ENCODE measurements around the gene FBXL3.
"Not testable (repeated sequence)": the region's sequence is repeated elsewhere in the genome, so short reads cannot be mapped to it uniquely, and the experiment has no call there.

FBXL3 gene

DNA sequence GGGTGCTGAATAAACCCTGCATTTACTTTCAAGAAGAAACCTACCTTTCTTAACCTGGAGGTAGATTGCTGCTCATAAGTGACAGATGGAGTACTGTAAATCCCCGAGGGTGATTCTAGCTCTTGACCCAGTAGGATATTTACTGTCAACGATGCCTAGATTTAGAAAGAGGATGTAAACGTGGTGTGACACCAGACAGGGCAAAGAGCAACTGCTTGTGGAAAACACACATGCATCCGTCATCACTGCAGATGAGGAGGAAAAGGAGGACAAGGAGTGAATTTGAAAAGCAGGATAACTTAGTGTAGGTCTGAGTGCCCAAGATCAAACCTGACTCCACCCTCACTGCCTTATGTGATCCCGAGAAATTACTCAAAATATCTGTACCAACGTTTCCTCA is 44.9 kb downstream of the FBXL3 start:
- no peak for DNase-seq

DNA sequence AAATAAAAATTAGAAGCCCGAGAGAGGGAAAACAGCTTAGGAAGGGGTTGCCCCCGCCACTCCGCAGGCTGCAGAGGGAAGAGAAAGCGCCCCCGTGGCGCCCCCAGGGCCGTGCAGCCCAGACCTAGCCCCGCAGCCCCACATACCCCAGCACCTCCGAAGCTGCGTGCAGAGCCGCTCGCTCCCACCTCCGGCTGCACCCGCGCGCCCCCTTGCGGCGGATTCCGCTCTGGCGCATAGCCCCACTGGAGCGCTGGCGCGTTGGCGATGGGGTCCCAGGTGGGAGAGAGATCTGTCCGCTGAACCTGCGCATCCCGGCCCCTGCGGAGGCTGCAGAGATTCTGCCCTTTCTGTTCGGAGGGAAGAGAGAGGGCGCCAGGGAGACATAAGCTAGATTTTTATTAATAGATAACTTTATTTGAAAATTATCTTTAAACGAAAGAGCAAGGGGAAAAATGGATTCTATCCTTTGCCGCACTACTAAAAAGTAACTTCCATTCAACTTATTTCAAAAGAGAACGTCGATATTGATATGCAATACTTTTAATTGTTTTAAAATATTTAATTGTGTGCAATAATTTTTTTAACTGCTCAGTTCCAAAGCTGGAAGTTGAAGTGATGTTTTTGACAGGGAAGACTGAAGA is 46.8 kb downstream of the FBXL3 start:
- DNase-seq = no peak

DNA sequence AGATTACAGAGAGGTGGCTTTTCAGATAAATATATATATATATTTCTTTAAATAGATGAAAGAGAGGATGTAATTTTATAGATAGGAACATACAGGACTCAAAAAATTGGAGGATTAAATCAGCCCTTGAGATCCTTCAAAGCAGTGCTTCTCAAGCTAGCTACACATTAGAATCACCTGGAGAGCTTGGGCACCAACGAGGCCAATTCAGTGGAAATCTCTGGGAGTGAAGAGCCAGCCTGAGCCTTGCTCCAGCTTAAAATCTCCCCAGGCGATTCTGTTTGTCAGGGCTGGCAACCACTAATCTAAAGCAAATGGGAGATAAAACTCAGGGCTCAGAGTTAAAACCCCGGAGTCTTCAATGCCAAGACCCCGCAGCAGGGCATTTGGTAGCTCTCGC is 50.0 kb downstream of the FBXL3 start:
- DNase-seq = no peak

DNA sequence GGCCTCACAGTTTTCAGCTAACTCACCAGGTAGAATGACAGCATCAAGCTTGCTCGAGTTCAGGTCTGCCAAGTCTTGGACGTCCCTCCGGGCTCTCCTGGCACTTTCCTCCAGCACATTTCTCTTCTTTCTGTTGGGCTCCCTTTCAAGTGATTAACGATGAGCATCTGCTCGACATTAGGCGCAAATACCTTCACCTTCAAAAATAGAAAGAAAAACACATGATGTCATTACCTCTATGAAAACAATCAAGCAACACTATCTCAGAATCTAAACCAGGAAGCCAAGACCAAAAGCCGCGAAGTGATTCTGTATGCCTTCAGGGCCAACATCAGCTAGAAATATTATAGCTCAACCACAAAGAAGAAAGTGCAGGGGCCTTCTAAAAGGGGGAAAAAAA is 50.5 kb downstream of the FBXL3 start:
- no peak for DNase-seq

DNA sequence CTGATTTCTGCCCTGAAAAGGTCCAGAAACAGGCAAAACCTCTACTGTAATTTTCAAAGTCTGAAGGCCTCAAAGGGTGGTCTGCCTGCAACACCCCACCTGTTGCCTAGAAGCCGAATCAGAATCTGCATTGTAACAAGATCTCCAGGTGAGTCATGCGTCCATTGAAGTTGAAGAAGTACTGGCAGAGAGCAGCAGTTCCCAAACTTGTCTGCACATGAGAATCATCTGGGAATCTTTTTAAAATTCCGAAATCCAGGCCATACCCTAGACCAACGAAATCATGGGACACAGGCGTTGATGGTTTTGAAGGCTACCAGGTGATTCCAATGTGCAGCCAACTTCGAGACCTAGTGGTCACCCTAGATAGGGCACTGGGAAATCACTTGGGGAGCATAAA is 51.1 kb downstream of the FBXL3 start:
- no peak for DNase-seq

DNA sequence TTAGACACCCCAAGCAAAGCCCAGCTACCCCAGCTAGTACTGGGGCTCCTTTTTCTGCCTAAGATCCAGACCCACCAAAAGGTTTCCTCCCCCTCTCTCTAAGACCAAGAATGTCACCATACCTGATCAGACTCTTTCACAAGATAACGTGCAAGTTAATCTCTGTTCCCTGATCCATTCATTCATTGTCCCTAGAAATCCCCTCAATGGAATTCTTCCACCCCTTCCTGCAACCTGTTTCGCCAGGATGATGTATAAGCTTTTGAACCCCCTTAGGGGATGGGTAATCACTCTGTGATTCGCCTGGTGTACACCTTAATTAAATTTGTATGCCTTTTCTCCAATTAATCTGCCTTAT is 52.4 kb downstream of the FBXL3 start:
- no peak for DNase-seq

DNA sequence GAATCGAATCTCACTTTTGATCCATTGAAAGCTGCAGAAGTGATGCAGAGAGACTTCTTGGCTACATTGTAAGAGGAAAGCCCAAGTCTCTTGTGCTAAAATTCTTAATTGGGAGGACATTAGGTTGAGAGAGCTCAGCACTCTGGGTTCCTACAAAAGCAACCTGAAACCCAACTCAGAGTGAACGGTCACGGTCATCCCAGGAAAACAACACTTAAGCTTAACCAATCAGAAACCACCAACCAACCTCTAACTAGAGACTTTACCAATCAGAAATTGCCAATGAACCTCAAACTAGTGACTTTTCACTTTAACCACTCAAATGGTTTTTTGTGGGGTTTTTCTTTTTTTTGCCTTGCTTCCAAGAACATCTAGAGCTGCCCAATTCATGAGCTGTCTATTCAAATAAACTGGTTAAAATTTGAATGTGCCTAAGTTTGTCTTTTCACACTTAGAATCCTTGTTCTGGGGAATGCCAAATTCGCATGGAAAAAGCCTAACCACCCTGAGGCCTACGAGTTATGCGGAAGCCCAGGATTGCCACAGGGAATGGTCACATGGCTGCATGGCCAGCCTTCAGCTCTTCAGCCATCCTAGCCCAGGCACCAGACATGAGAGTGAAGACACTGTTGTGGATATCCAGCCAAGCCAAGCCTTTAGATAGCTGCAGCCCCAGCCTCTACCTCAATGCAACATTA is 52.9 kb downstream of the FBXL3 start:
- DNase-seq = no peak

DNA sequence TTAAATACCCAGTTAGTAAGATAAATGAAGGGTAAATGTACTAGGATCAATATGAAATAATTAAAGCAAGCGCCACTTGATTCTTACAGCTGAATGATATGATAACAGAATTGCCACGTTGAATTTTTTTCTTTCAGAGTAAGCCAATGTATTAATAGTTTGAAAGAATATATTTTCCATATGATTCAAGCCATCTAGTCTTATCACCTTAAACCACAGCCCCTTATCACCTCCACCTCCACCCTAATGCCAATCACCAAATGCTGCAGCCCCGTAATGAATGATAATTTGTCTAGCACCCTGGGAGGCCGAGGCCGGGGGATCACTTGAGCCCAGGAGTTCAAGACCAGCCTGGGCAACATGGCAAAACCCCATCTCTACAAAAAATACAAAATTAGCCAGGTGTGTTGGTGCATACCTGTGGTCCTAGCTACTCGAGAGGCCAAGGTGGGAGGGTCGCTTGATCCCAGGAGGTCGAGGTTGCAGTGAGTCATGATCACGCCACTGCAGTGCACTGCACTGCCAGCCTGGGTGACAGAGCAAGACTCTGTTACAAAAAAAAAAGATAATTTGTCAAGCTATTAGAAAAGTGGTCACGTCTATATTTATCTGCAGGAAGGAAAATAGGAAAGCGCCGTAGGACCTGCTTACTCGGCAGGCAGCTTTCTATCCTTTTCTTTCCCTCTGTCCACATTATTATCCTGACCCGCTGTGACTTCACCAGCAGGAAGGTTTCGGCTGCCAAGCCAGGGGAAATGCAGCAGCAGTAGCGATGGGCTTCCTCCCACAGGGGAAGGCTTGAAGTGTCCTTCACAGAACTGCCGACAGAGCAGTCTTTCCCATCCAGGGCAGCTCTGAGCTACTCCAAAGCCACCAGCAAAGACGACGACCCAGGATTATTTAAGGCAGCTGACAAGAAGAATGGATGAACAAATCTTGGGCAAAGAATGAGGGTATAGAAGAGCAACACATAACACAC is 54.8 kb downstream of the FBXL3 start:
- DNase-seq = no peak

DNA sequence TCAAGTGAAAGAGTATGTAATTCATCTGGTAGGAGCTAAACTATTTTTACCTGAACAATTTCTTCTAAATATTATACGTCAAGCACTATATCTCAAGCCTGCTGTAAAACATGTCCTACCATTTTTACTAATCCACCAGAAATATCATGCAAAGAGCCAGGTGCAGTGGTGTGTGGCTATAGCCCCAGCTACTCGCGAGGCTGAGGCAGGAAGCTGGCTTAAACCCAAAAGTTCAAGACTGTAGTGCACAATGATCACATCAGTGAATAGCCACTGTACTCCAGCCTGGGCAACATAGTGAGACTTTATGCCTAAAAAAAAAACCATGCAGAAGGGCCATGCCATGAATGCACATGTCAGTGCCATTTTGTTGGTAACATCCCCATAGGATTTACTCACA is 55.7 kb downstream of the FBXL3 start:
- no peak for DNase-seq

DNA sequence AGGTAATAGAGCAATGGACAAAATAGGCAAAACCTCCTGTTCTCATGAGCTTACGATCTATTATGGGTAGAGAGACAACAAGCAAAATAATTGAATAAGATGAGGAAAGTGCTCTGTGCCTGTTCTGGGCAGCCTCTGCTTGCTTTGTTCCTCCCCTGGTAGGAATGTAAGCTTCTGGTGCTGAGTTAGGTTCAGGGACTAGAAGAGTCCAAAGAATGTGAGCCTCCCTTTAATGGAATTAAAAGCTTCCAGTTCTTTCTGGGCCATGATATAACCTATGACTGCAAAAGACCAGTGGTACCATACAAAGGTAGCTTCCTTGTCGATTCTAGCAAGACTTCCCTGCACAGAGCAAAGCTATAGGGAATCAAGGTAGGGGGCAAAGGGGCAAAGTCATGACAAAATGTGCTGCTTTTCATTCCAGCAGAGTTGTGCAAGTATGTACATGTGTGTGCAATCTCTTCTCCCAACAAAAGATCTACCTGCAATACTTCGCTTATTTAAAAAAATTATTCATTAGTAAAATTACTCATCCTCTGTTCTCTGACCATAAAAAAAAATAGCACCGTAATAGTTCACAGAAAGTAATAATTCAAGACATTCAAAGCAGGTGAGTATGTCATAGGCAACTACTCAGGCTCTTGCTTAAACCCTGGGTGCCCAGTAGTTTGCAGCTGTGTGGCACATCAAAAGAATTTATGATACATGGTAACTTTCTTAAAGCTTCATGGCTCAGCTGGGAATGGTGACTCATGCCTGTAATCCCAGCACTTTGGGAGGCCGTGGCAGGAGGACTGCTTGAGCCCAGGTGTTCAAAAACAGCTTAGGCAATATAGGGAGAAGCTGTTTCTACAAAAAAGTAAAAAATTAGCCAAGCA is 57.2 kb downstream of the FBXL3 start:
- DNase-seq = no peak

DNA sequence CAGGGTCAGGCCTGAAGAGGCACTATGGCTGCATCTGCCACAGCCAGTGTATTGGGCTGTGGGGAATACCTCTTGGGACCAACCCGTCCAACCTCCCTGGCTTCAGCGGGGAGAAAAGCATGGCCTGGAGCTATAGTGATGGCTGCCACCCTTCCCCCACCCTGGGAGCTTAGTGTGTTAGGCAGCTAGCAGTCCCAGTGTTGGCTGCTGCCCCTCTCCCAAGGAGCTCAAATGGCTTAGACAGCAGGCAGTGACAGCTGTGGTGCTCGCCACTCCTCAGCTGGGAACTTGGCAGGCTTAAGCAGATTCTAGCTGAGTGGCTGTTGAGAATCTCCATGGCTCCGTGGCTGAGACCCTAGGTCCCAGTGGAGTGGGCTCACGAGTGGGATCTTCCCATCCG is 58.9 kb downstream of the FBXL3 start:
- no peak for DNase-seq

DNA sequence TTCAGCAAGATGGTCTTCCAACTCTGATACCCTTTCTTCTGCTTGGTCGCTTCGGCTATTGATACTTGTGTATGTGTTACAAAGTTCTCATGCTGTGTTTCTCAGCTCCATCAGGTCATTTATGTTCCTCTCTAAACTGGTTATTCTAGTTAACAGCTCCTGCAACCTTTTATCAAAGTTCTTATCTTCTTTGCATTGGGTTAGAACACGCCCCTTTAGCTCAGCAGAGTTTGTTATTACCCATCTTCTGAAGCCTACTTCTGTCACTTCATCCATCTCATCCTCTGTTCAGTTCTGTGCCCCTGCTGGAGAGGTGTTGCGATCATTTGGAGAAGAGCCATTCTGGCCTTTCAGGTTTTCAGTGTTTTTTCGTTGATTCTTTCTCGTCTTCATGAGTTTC is 59.9 kb downstream of the FBXL3 start:
- no peak for DNase-seq

DNA sequence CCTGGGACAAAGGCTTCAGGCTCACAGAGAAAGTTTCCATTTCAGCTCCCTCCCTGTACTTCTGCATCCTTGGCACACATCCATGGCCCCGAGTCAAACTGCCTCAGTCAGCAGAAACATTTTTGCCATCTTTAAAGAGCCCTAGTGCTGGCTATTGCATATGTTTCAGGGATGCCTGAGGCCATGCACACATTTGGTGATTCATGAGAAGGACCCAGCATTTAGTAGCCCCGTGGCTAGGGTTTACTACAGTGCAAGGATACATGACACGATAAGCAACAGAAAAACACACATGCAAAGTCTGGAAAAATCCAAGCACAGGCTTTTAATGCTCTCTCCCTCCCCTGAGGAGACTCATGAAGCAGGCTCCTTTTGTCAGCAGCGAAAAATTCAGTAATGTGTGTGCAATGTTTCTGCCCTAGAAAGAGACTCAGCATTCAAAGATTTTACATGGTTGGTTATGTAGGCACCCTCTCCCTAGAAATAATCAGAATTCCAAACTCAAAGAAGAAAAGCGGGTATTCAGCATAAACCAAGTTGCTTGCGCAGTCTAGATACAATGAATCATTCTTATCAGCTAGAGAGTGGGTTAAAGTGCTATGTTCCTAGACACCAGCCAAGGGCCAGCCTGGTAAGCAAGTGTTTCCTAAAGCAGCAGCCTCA is 61.1 kb downstream of the FBXL3 start:
- DNase-seq = no peak

DNA sequence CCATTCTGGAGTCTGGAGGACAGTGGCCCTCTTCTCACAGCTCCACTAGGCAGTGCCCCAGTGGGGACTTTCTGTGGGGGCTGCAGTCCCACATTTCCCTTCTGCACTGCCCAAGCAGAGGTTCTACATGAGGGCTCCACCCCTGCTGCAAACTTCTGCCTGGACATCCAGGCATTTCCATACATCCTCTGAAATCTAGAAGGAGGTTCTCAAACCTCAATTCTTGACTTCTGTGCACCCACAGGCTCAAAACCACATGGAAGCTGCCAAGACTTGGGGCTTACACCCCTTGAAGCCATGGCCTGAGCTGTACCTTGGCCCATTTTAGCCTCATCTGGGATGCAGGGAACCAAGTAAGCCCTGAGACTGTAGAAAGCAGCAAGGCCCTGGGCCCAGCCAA is 67.2 kb downstream of the FBXL3 start:
- DNase-seq = not testable (repeated sequence)

DNA sequence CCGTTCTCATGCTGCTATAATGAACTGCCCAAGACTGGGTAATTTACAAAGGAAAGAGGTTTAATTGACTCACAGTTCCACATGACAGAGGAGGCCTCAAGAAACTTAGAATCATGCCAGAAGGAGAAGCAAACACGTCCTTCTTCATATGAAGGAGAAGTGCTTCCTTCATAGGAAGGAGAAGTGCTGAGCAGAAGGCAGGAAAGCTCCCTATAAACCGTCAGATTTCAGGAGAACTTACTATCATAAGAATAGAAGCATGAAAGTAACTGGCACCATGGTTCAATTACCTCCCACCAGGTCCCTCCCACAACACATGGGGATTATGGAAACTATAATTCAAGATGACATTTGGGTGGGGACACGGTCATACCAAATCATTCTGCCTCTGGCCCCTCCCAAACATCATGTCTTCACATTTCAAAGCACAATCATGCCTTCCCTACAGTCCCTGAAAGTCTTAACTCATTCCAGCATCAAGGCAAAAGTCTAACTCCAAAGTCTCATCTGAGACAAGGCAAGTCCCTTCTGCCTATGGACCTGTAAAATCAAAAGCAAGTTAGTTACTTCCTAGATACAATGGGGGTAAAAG is 68.0 kb downstream of the FBXL3 start:
- DNase-seq = no peak

DNA sequence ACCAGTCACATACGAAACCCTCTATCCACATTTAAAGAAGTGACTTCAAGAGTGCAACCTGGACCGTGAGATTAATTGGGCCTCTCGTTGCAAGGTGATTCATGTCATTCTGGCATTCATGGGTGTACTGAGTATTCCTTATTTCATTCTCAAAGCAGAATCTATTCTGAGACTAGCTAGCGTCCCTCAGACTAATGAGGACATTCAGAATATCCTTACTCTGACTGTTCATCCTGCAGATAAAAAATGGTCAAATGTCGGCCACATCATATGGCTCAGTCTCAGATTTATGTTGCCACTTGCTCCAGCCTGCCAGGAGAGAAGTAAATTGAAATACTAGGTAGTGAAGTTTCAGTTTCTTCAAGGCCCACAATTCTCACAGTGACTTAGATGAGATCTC is 71.3 kb downstream of the FBXL3 start:
- DNase-seq = no peak

Measured in NCI-H1417 treated with DMSO at 0.1 percent for 48 hours (cell line).